Body of pancreas (tissue), 4 donors: ENCODE data around the gene STT3A. TPM values are rescaled to one million over a fixed set of nuclear protein-coding genes. Genes with fewer than 3 reads are reported as not detected.

Source experiments
- ATAC-seq: fragments of 150-250 bp; one replicate; pipeline ENCODE4 v1.9.1; 2016
- DNase-seq, 4 donors: peaks; one replicate each; pipeline ENCODE4 v3.0.0-alpha.2; 2019
- H3K27ac ChIP-seq, 4 donors: fragments of 200-600 bp; sonication (generic); 1 replicate in 3 of 4; 2 replicates in 1 of 4; pipeline versions ENCODE4 v1.5.1 to v1.6.1; 2016 to 2019; ENCODE audit warnings: mild to moderate bottlenecking in 1 of 4, mixed read lengths in 1 of 4, moderate library complexity in 1 of 4
- H3K27me3 ChIP-seq, 2 donors: fragments of 200-600 bp; sonication (generic); one replicate each; pipeline ENCODE4 v1.6.0; 2016; ENCODE audit warnings: mild to moderate bottlenecking in 1 of 2
- H3K36me3 ChIP-seq, 2 donors: fragments of 200-600 bp; sonication (generic); replicated peaks in 1 of 2; 2 replicates each; pipeline ENCODE4 v1.5.1; 2016; ENCODE audit warnings: low read depth in 2 of 2; ENCODE audit not compliant: insufficient read depth in 1 of 2
- H3K4me1 ChIP-seq: fragments of 200-600 bp; sonication (generic); one replicate; pipeline ENCODE4 v1.6.0; 2016
- H3K4me3 ChIP-seq, 2 donors: fragments of 200-600 bp; sonication (generic); 1 replicate in 1 of 2; 2 replicates in 1 of 2; pipeline ENCODE4 v1.5.1; 2016 to 2019
- H3K9me3 ChIP-seq, 3 donors: fragments of 200-600 bp; sonication (generic); 1 replicate in 2 of 3; 2 replicates in 1 of 3; pipeline ENCODE4 v1.5.1; 2016
- CTCF ChIP-seq, 7 experiments: fragments of 450-650 bp in 4 of 7; fragments of 200-600 bp in 3 of 7; sonication (generic) in 3 of 7; IDR thresholded peaks; one replicate each; pipeline ENCODE4 v1.5.1; 2016 to 2019; ENCODE audit warnings: antibody characterized with exemption in 7 of 7
- POLR2A ChIP-seq, 3 donors: fragments of 450-650 bp; IDR thresholded peaks; one replicate each; pipeline ENCODE4 v1.6.1; 2016; ENCODE audit warnings: antibody characterized with exemption in 3 of 3, mild to moderate bottlenecking in 2 of 3
- WGBS, 2 donors: methylation state at CpG; one replicate each; pipeline ENCODE4 v1.1.5; 2017; 5-methylcytosine and 5-hydroxymethylcytosine counted together
- intact Hi-C: fragments of 100-400 bp; cut with DNase I; formaldehyde crosslinking; loops from one replicate; pipeline ENCODE4 v1.15.1; 2023
- total RNA-seq, 2 donors: library from RNA; depleted of rRNA; stranded (reverse); fragments of >200 nt; gene quantifications; one replicate each; pipeline ENCODE4 v1.1.0, GENCODE V29; 2016

Gene STT3A
- total RNA-seq, 2 donors from 2014 or later, result 22.1 to 70.3 TPM

DNA sequence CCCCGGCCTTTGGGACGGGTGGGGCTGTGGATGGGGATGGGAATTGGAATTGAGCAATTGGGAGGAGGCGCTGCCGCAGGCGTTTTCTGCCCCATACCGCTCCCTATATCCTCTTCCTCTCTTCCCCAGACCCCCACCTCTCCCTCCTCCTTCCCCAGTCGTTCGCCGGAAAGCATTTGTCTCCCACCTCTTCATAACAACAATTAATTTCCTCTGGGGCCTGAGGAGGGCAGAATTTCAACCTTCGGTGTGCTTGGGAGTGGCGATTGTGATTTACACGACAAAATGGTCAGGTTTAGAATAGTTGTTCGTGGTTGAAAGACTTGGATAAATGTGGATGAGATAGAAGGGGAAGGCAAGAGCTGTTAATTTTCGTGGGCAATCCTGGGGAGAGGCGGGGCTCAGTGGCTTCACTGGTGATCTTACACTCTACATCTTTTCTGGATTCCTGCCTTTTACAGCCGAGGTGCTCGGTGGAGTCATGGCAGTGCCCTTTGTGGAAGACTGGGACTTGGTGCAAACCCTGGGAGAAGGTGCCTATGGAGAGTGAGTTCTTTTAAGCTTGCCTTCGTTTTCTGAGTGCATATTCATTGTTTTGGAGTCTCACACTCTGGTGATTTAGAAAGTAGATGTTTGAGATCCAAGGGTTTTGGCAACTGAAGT lies 33.8 kb downstream of the STT3A start:
- H3K27me3 ChIP-seq, result no peaks in the 10 kb centered on the region
- H3K36me3 ChIP-seq, result no peaks in the 10 kb centered on the region
- H3K4me3 ChIP-seq, result peak overlapping the region; percentile 11 to 53
- DNase-seq, result peak in 1 of 4 donors; percentile 12
- peaks cover 16% of the 10 kb centered on the region for H3K4me1 ChIP-seq
- TF ChIP-seq POLR2A (IDR thresholded peaks at IDR 0.05) (no peak), CTCF (IDR thresholded peaks at IDR 0.05) (peak in 4 of 7 experiments; percentile 12 to 31 (median 22))
- intact Hi-C loops, result loop anchor here (10.0 kb wide), 1 partner anchor 52 kb away; no protein-coding TSS in a partner anchor
- WGBS, 2 donors, result 1% methylated on average over 18 of the region's 18 CpGs
- ATAC-seq, result no peak
- H3K27ac ChIP-seq, result peak overlapping the region; percentile 92 to 99 (median 96)
- no peaks in the 10 kb centered on the region for H3K9me3 ChIP-seq

DNA sequence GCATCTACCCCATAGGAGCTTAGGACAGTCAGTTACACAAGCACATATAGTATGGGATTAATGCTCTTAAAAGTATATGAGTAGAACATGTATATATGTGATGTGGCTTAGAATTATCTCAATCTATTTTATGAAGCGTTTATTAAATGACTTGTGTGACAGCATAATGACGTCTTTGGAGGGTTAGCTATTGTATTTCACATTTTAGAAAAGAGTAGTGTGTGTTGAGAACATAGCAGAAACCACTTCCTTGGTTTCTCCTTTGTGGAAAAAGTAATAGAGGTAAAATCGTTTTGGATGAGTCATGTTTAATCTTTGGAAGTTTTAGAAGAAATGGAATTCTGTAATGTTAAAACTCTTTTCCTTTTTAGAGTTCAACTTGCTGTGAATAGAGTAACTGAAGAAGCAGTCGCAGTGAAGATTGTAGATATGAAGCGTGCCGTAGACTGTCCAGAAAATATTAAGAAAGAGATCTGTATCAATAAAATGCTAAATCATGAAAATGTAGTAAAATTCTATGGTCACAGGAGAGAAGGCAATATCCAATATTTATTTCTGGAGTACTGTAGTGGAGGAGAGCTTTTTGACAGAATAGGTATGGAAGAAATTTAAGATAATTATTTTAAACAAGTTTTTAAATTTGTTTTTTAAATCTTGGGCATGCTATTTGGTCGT lies 34.7 kb downstream of the STT3A start:
- intact Hi-C loops, result loop anchor here (10.0 kb wide), 1 partner anchor 53 kb away; no protein-coding TSS in a partner anchor
- H3K36me3 ChIP-seq, result no peaks in the 10 kb centered on the region
- H3K27ac ChIP-seq, result no peak overlapping the region
- DNase-seq (no peak), ATAC-seq (no peak)
- H3K4me3 ChIP-seq, result no peak overlapping the region
- H3K9me3 ChIP-seq, result no peaks in the 10 kb centered on the region
- WGBS, 2 donors, result 54 to 68% methylated on average over 7 of the region's 7 CpGs
- peaks cover 16% of the 10 kb centered on the region for H3K4me1 ChIP-seq
- TF ChIP-seq POLR2A (IDR thresholded peaks at IDR 0.05), result no peak
- TF ChIP-seq CTCF (IDR thresholded peaks at IDR 0.05), result no peak
- no peaks in the 10 kb centered on the region for H3K27me3 ChIP-seq

- no peaks in the 10 kb centered on the region for H3K27me3 ChIP-seq
- no peak overlapping the region for H3K4me3 ChIP-seq
- no peaks in the 10 kb centered on the region for H3K4me1 ChIP-seq
- intact Hi-C loops, result no loop called here
- no peaks in the 10 kb centered on the region for H3K9me3 ChIP-seq
- ATAC-seq (no peak), DNase-seq (no peak)
- no peak overlapping the region for H3K27ac ChIP-seq
- WGBS, 2 donors, result 77 to 84% methylated on average over 3 of the region's 3 CpGs
- TF ChIP-seq POLR2A (IDR thresholded peaks at IDR 0.05) (no peak), CTCF (IDR thresholded peaks at IDR 0.05) (no peak)
- H3K36me3 ChIP-seq, result no peaks in the 10 kb centered on the region
These were observed 45.2 kb downstream of the STT3A start for GRCh38 chr11:125637840-125638239.

DNA sequence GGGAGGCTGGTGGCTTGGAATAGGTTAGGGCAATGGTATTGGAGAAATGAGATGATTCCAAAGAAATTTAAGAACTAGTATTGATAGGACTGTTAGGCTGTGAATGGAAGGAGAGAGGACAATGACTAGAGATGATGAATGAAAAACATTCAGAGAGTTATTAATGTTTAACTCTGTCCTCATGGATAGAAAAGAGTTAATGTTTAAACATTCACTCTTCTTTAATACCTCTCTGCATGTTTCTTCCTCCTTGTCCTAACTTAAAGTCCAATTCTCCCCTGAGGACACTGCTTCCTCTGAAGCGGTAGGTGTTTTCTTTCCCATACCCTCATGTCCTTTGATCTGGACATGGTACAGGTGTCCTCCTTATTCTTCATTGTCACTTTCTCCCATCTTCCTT lies 45.7 kb downstream of the STT3A start:
- TF ChIP-seq POLR2A (IDR thresholded peaks at IDR 0.05), result no peak
- no peaks in the 10 kb centered on the region for H3K9me3 ChIP-seq
- no peaks in the 10 kb centered on the region for H3K36me3 ChIP-seq
- intact Hi-C loops, result no loop called here
- DNase-seq, result no peak
- H3K4me1 ChIP-seq, result no peaks in the 10 kb centered on the region
- no peaks in the 10 kb centered on the region for H3K27me3 ChIP-seq
- H3K27ac ChIP-seq, result no peak overlapping the region
- ATAC-seq, result no peak
- WGBS, 2 donors, result 78% methylated on average over 1 of the region's 1 CpG
- no peak overlapping the region for H3K4me3 ChIP-seq

DNA sequence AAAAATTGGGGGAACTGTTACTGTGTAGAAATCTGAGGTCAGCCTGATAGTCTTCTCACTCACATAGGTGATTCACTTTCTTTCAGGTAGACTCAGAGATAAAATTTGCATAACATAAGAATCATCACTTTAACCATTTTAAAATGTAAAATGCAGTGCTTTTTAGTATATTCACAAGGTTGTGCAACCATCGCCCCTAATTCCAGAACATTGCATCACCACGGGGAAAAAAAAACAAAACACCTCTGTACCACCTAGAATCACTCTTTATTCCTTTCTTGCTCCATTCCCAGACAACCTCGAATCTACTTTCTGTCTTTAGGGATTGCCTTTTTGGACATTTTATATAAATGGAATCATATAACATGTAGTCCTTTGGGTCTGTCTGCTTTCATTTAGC lies 53.2 kb downstream of the STT3A start:
- intact Hi-C loops, result no loop called here
- no peak for TF ChIP-seq POLR2A (IDR thresholded peaks at IDR 0.05)
- TF ChIP-seq CTCF (IDR thresholded peaks at IDR 0.05), result no peak
- H3K27ac ChIP-seq, result no peak overlapping the region
- no peak for DNase-seq
- H3K9me3 ChIP-seq, result no peaks in the 10 kb centered on the region
- H3K36me3 ChIP-seq, result no peaks in the 10 kb centered on the region
- no peaks in the 10 kb centered on the region for H3K4me1 ChIP-seq
- no peak overlapping the region for H3K4me3 ChIP-seq
- no peaks in the 10 kb centered on the region for H3K27me3 ChIP-seq
- no peak for ATAC-seq
- WGBS, 2 donors, result 91 to 94% methylated on average over 3 of the region's 3 CpGs
